HepG2 (cell line): ENCODE results near the gene PRKCSH. TPM values are rescaled to one million over a fixed set of nuclear protein-coding genes. Genes with fewer than 3 reads are reported as not detected.
A peak's percentile ranks its signal among the peaks of the same experiment; 100 is the strongest.

ENCODE experiments used
- ATAC-seq: fragments of 200-7000 bp; cut with Tn5 transposase; 3 replicates; pipeline ENCODE4 v1.9.1; 2020; ENCODE audit warnings: mild to moderate bottlenecking, moderate library complexity
- BruUV-seq: library from RNA; stranded (reverse); fragments of 400-500 nt; replicated peaks from 2 replicates; lab custom pipeline; 2021; lab: Mats Ljungman, UMichigan
- CTCF ChIA-PET: fragments of 300-600 bp; formaldehyde crosslinking; extraction: SDS; loops from one replicate; lab custom pipeline; 2021; ENCODE audit warnings: low total read pairs, inconsistent platforms, low intra/inter-chr PET ratio; lab: Yijun Ruan, JAX
- POLR2A ChIA-PET: fragments of 350-600 bp; sonication (Branson Sonifier 250); formaldehyde crosslinking; loops from one replicate; lab custom pipeline; 2020; ENCODE audit warnings: antibody characterized with exemption, inconsistent platforms; lab: Yijun Ruan, JAX
- DNase-seq: peaks from one replicate; pipeline ENCODE4 v3.0.0-alpha.2; 2015; ENCODE audit warnings: low spot score
- FAIRE-seq: peaks from 3 replicates; lab custom pipeline; 2011; peaks lifted over from hg19 to GRCh38; lab: Jason Lieb, UNC
- H2AFZ ChIP-seq: one replicate; pipeline ENCODE4 v1.6.1; 2011; ENCODE audit warnings: low read length, inconsistent platforms
- H3K27ac ChIP-seq: fragments of 300-600 bp; 3 replicates; pipeline ENCODE4 v1.8.0; 2011; ENCODE audit warnings: mixed run types, mild to moderate bottlenecking, mixed read lengths, low read length, inconsistent platforms; ENCODE audit not compliant: insufficient read depth; ENCODE audit errors: extremely low read length
- H3K27me3 ChIP-seq, 2 experiments: fragments of 200-600 bp in 1 of 2; 2 replicates in 1 of 2; 3 replicates in 1 of 2; pipeline versions ENCODE4 v1.6.0 to v1.8.0; 2011; ENCODE audit warnings: low read length in 2 of 2, mild to moderate bottlenecking in 2 of 2, moderate library complexity in 2 of 2, inconsistent platforms in 1 of 2; ENCODE audit not compliant: insufficient read depth in 2 of 2, control insufficient read depth in 1 of 2
- H3K36me3 ChIP-seq, 2 experiments: fragments of 200-600 bp in 1 of 2; replicated peaks in 1 of 2; 2 replicates in 1 of 2; 3 replicates in 1 of 2; pipeline versions ENCODE4 v1.5.1 to v1.8.0; 2011; ENCODE audit warnings: low read length in 2 of 2, inconsistent platforms in 1 of 2; ENCODE audit not compliant: insufficient read depth in 2 of 2, control insufficient read depth in 1 of 2
- H3K4me1 ChIP-seq: 2 replicates; pipeline ENCODE4 v1.5.1; 2012; ENCODE audit warnings: low read length, inconsistent platforms; ENCODE audit not compliant: insufficient read depth
- H3K4me2 ChIP-seq: 2 replicates; pipeline ENCODE4 v1.6.0; 2011; ENCODE audit warnings: low read depth, low read length, inconsistent platforms
- H3K4me3 ChIP-seq, 3 experiments: fragments of 200-600 bp in 1 of 3; sonication (generic), shearing (Covaris generic) in 1 of 3; replicated peaks in 1 of 3; 2 replicates each; pipeline ENCODE4 v1.5.1; 2011 to 2016; ENCODE audit warnings: low read length in 3 of 3, inconsistent platforms in 2 of 3, low read depth in 2 of 3, mild to moderate bottlenecking in 2 of 3, control low read depth in 1 of 3, mixed read lengths in 1 of 3; ENCODE audit not compliant: insufficient read depth in 1 of 3
- H3K79me2 ChIP-seq: one replicate; pipeline ENCODE4 v1.6.1; 2011; ENCODE audit warnings: low read length, inconsistent platforms; ENCODE audit not compliant: insufficient read depth
- H3K9ac ChIP-seq: 2 replicates; pipeline ENCODE4 v1.6.0; 2011; ENCODE audit warnings: mild to moderate bottlenecking, low read depth, low read length, inconsistent platforms; ENCODE audit not compliant: insufficient read depth
- H3K9me3 ChIP-seq: 2 replicates; pipeline ENCODE4 v1.5.1; 2012; ENCODE audit warnings: mild to moderate bottlenecking, low read length
- H4K20me1 ChIP-seq: 2 replicates; pipeline ENCODE4 v1.6.0; 2011; ENCODE audit warnings: inconsistent platforms, mild to moderate bottlenecking, low read length, moderate library complexity; ENCODE audit not compliant: insufficient read depth
- GABPB1 ChIP-seq: IDR thresholded peaks from 2 replicates; pipeline ENCODE4 v1.6.1; 2016; ENCODE audit warnings: mild to moderate bottlenecking, missing genetic modification reagents, moderate library complexity, missing compliant biosample characterization
- GPN1 ChIP-seq: sonication (generic); formaldehyde crosslinking; IDR thresholded peaks from 2 replicates; pipeline ENCODE4 v1.5.1; 2020; ENCODE audit warnings: missing genetic modification reagents, borderline replicate concordance
- HIVEP1 ChIP-seq: sonication (generic); formaldehyde crosslinking; IDR thresholded peaks from 2 replicates; pipeline ENCODE4 v1.4.0; 2020; ENCODE audit warnings: mild to moderate bottlenecking, missing genetic modification reagents
- RXRA ChIP-seq: sonication (generic); formaldehyde crosslinking; IDR thresholded peaks from 2 replicates; pipeline ENCODE4 v1.5.1; 2020; ENCODE audit warnings: missing genetic modification reagents
- SP4 ChIP-seq: sonication (generic); formaldehyde crosslinking; IDR thresholded peaks from 2 replicates; pipeline ENCODE4 v1.8.1; 2023; ENCODE audit warnings: mild to moderate bottlenecking, missing genetic modification reagents
- XRCC5 ChIP-seq: fragments of 200-400 bp; formaldehyde crosslinking; optimal IDR thresholded peaks from 2 replicates; pipeline ENCODE3; 2017; ENCODE audit warnings: mild to moderate bottlenecking, low read length
- ZNF510 ChIP-seq: sonication (generic); formaldehyde crosslinking; IDR thresholded peaks from 2 replicates; pipeline ENCODE4 v1.4.0; 2020; ENCODE audit warnings: low read depth, mild to moderate bottlenecking, missing genetic modification reagents
- ZNF781 ChIP-seq: sonication (generic); formaldehyde crosslinking; IDR thresholded peaks from 2 replicates; pipeline ENCODE4 v1.5.1; 2020; ENCODE audit warnings: borderline replicate concordance, mild to moderate bottlenecking, missing genetic modification reagents; ENCODE audit errors: not compliant biosample characterization
- WGBS: methylation state at CpG from one replicate; pipeline ENCODE4 v1.1.6; 2017; ENCODE audit warnings: low lambda C conversion rate; 5-methylcytosine and 5-hydroxymethylcytosine counted together
- in situ Hi-C: cut with HindIII; loops from 2 replicates; pipeline ENCODE4 v1.10.0; 2017; ENCODE audit warnings: low pct_unique_long_range_greater_than_20kb; ENCODE audit not compliant: extremely low pct_ligation_motif_present
- intact Hi-C: fragments of 100-400 bp; cut with micrococcal nuclease; formaldehyde crosslinking; loops from one replicate; pipeline ENCODE4 v1.10.0; 2022; ENCODE audit not compliant: unreplicated experiment
- polyA plus RNA-seq, 8 experiments: library from polyadenylated mRNA; depleted of rRNA in 3 of 8; stranded (reverse) in 7 of 8; unstranded in 1 of 8; fragments of >200 nt; fragmentation: Illumina TruSeq in 4 of 8; extraction: Trizol in 4 of 8; gene quantifications; 2 replicates each; pipeline versions ENCODE4 v1.2.1 to v1.2.3, GENCODE V29; 2011 to 2016; ENCODE audit warnings: low read depth in 4 of 8, missing spikeins in 1 of 8, mixed read lengths in 1 of 8; ENCODE audit not compliant: insufficient read depth in 1 of 8
- total RNA-seq, 5 experiments: library from RNA; depleted of rRNA; stranded (reverse); fragments of >200 nt; fragmentation: Illumina TruSeq; extraction: Trizol; gene quantifications; 2 replicates each; pipeline ENCODE4 v1.2.3, GENCODE V29; 2016; ENCODE audit warnings: low read depth in 1 of 5

The PRKCSH gene
- total and polyA plus RNA-seq, 2 of the 13 experiments (the other 11 are each of a cell fraction or from before 2014, with no cell fraction given): 85.1 to 125 TPM

DNA sequence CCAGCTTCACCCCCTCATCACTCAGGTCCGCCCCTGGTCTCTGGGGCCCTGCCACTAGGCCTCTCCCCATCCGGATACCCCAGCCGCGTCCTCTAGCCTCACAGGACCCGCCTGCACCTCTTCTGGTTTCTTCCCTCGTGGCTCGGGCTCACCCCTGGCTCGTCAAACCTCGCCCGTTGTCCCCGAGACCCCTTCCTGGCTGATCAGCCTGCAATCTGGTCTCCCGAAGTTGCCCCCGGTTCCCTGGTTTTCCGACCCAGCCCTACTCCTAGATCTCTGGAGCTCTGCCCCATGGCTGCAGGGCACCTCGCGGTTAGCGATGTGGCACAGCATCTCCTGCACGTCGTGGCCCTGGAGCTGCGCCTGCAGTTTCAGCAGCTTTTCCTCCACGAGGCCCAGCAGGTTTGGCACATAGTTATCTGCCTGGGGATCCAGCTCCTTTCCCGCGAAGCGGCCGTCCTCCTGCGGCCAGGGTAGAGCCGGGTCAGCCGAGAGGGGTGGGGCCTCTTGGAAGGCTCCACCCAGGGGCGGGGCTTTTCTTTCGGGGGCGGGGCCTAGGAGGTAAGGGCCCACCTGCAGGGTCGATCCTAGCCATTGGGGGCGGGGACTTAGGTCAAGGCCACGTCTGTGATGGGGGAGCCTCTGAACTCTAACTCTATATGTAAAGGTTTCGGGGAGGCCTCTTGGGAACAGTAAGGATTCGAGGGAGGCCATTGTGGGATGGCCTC is 13.9 kb upstream of the PRKCSH start:
- no peaks in the 10 kb centered on the region for H4K20me1 ChIP-seq
- FAIRE-seq (no peak), DNase-seq (no peak), ATAC-seq (peak; percentile 48)
- intact Hi-C loops: loop anchor here (5.0 kb wide), 1 partner anchor 39 kb away; the partner anchor contains the start of gene EPOR
- WGBS: 27% methylated on average over 30 of the region's 36 CpGs
- ChIA-PET POLR2A (interaction anchor here (1.4 to 3.1 kb wide), 4 partner anchors 14 to 47 kb away, joined by 4 to 15 read pairs (median 10); partner anchors contain the start of genes EPOR, ODAD3, PRKCSH and SWSAP1), CTCF (no interaction called here)
- H3K36me3 ChIP-seq: no peaks in the 10 kb centered on the region
- no peak overlapping the region for H2AFZ ChIP-seq
- H3K4me1 ChIP-seq: peaks cover 51% of the 10 kb centered on the region
- H3K27me3 ChIP-seq: peaks cover 3 to 35% of the 10 kb centered on the region in 2 experiments; a peak in 4 of 5 replicates
- no peaks in the 10 kb centered on the region for H3K9me3 ChIP-seq
- H3K79me2 ChIP-seq: no peaks in the 10 kb centered on the region
- no peak overlapping the region for H3K9ac ChIP-seq
- in situ Hi-C loops: loop anchor here (5.0 kb wide), 1 partner anchor 39 kb away; the partner anchor contains the start of gene EPOR
- peak overlapping the region; percentile 14 to 69 (median 36); a peak in 5 of 6 replicates for H3K4me3 ChIP-seq
- TF ChIP-seq ZNF510 (CRISPR knock-in tag) (no peak), XRCC5 (peak; percentile 14), HIVEP1 (CRISPR knock-in tag) (0 out of 2 replicates have a peak, but pooled peaks have one; percentile 40), ZNF781 (CRISPR knock-in tag) (no peak), GABPB1 (CRISPR knock-in tag) (peak; percentile 26; the same call in 1 of the 2 replicates), GPN1 (peak; percentile 40; the same call in 1 of the 2 replicates), RXRA (CRISPR knock-in tag) (peak; percentile 14; the same call in 1 of the 2 replicates), SP4 (0 out of 2 replicates have a peak, but pooled peaks have one; percentile 17)
- BruUV-seq: no TSS peak
- H3K4me2 ChIP-seq: peak overlapping the region; percentile 79
- H3K27ac ChIP-seq: no peak overlapping the region
